Loucy (cell line): ENCODE results near the gene CABP4.

ENCODE experiments used
- H2AFZ ChIP-seq: fragments of 200-600 bp; sonication (generic); 2 replicates; pipeline ENCODE4 v1.6.0; 2016; ENCODE audit warnings: antibody characterized with exemption, mild to moderate bottlenecking, low read length, moderate library complexity
- H3F3A ChIP-seq: fragments of 200-600 bp; 2 replicates; pipeline ENCODE4 v1.6.0; 2016; ENCODE audit warnings: antibody characterized with exemption, low read depth, mild to moderate bottlenecking
- H3K27me3 ChIP-seq: fragments of 200-600 bp; sonication (generic); 2 replicates; pipeline ENCODE4 v1.6.1; 2014; ENCODE audit warnings: low read length, mild to moderate bottlenecking; ENCODE audit not compliant: insufficient read depth, poor library complexity, severe bottlenecking
- H3K36me3 ChIP-seq: fragments of 200-600 bp; sonication (generic); 2 replicates; pipeline ENCODE4 v1.6.1; 2016; ENCODE audit warnings: low read length; ENCODE audit not compliant: insufficient read depth
- H3K4me1 ChIP-seq: fragments of 200-600 bp; sonication (generic); 2 replicates; pipeline ENCODE4 v1.5.1; 2014; ENCODE audit warnings: low read length, mild to moderate bottlenecking; ENCODE audit not compliant: insufficient read depth, poor library complexity, severe bottlenecking
- H3K4me2 ChIP-seq: fragments of 200-600 bp; sonication (generic); 2 replicates; pipeline ENCODE4 v1.6.0; 2014; ENCODE audit warnings: antibody characterized with exemption, low read length, low read depth, mild to moderate bottlenecking; ENCODE audit not compliant: poor library complexity, severe bottlenecking
- H3K4me3 ChIP-seq: fragments of 200-600 bp; sonication (generic); 2 replicates; pipeline ENCODE4 v1.5.1; 2014; ENCODE audit warnings: low read length, mild to moderate bottlenecking, mixed read lengths; ENCODE audit not compliant: poor library complexity, severe bottlenecking
- H3K79me2 ChIP-seq: fragments of 200-600 bp; sonication (generic); 2 replicates; pipeline ENCODE4 v1.6.1; 2014; ENCODE audit warnings: low read length; ENCODE audit not compliant: insufficient read depth
- H3K9ac ChIP-seq: fragments of 200-600 bp; sonication (generic); 2 replicates; pipeline ENCODE4 v1.6.0; 2014; ENCODE audit warnings: mild to moderate bottlenecking, low read depth, low read length, moderate library complexity; ENCODE audit not compliant: poor library complexity, severe bottlenecking
- H3K9me2 ChIP-seq: fragments of 200-600 bp; sonication (generic); replicated peaks from 2 replicates; pipeline ENCODE4 v1.6.1; 2016; ENCODE audit warnings: low read depth, low read length, mixed read lengths
- H3K9me3 ChIP-seq: fragments of 200-600 bp; sonication (generic); 2 replicates; pipeline ENCODE4 v1.6.1; 2014; ENCODE audit warnings: mild to moderate bottlenecking, antibody characterized with exemption, low read length, low read depth; ENCODE audit not compliant: insufficient read depth
- H4K20me1 ChIP-seq: fragments of 200-600 bp; sonication (generic); 2 replicates; pipeline ENCODE4 v1.6.0; 2014; ENCODE audit warnings: antibody characterized with exemption, low read length, mild to moderate bottlenecking; ENCODE audit not compliant: insufficient read depth, poor library complexity, severe bottlenecking
- EZH2phosphoT487 ChIP-seq: fragments of 200-600 bp; IDR thresholded peaks from 2 replicates; pipeline ENCODE4 v1.6.1; 2018; ENCODE audit warnings: antibody characterized with exemption, mild to moderate bottlenecking, moderate library complexity, borderline replicate concordance
- TF ChIP-seq, protein P1 (sequence below): fragments of 200-600 bp; sonication (generic); conservative IDR thresholded peaks from 2 replicates; pipeline ENCODE4 v1.5.1; 2014; ENCODE audit warnings: mild to moderate bottlenecking, antibody characterized with exemption, low read length

CABP4 gene

GRCh38 chr11:67417425-67417824 lies 37.7 kb upstream of the CABP4 start:
- no peaks in the 10 kb centered on the region for H3K9me2 ChIP-seq
- H3K9ac ChIP-seq = peak overlapping the region; percentile 56
- H3F3A ChIP-seq = no peaks in the 10 kb centered on the region
- no peak for TF ChIP-seq EZH2phosphoT487
- TF ChIP-seq, protein P1, sequence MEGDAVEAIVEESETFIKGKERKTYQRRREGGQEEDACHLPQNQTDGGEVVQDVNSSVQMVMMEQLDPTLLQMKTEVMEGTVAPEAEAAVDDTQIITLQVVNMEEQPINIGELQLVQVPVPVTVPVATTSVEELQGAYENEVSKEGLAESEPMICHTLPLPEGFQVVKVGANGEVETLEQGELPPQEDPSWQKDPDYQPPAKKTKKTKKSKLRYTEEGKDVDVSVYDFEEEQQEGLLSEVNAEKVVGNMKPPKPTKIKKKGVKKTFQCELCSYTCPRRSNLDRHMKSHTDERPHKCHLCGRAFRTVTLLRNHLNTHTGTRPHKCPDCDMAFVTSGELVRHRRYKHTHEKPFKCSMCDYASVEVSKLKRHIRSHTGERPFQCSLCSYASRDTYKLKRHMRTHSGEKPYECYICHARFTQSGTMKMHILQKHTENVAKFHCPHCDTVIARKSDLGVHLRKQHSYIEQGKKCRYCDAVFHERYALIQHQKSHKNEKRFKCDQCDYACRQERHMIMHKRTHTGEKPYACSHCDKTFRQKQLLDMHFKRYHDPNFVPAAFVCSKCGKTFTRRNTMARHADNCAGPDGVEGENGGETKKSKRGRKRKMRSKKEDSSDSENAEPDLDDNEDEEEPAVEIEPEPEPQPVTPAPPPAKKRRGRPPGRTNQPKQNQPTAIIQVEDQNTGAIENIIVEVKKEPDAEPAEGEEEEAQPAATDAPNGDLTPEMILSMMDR = no peak
- no peaks in the 10 kb centered on the region for H3K36me3 ChIP-seq
- H3K27me3 ChIP-seq = no peaks in the 10 kb centered on the region
- H3K4me1 ChIP-seq = peaks cover 47% of the 10 kb centered on the region
- H3K4me3 ChIP-seq = peak overlapping the region; percentile 19
- H3K79me2 ChIP-seq = peaks cover 23% of the 10 kb centered on the region; the same call in 1 of the 2 replicates
- H3K4me2 ChIP-seq = peak overlapping the region; percentile 63
- no peaks in the 10 kb centered on the region for H3K9me3 ChIP-seq
- H2AFZ ChIP-seq = no peak overlapping the region
- H4K20me1 ChIP-seq = no peaks in the 10 kb centered on the region

- Histone ChIP-seq H3K9ac (peak overlapping the region; percentile 7), H3K36me3 (no peaks in the 10 kb centered on the region), H4K20me1 (no peaks in the 10 kb centered on the region), H3K4me1 (peaks cover 40% of the 10 kb centered on the region), H3F3A (no peaks in the 10 kb centered on the region), H3K4me3 (no peak overlapping the region), H3K27me3 (no peaks in the 10 kb centered on the region), H3K79me2 (peaks cover 23% of the 10 kb centered on the region; the same call in 1 of the 2 replicates), H2AFZ (no peak overlapping the region), H3K4me2 (peak overlapping the region; percentile 75), H3K9me2 (no peaks in the 10 kb centered on the region), H3K9me3 (no peaks in the 10 kb centered on the region)
- TF ChIP-seq, protein P1 = no peak
- TF ChIP-seq EZH2phosphoT487 = no peak
These were observed 36.5 kb upstream of the CABP4 start for GRCh38 chr11:67418476-67419281.

GRCh38 chr11:67419325-67420049 lies 35.7 kb upstream of the CABP4 start:
- H3K79me2 ChIP-seq = peaks cover 23% of the 10 kb centered on the region; the same call in 1 of the 2 replicates
- H3K4me1 ChIP-seq = peaks cover 44% of the 10 kb centered on the region
- H3K4me3 ChIP-seq = peak overlapping the region; percentile 74

More at GRCh38 chr11:67419325-67420049, 35.7 kb upstream of the CABP4 start:
- TF ChIP-seq, protein P1 = no peak
- no peak for TF ChIP-seq EZH2phosphoT487
- peak overlapping the region; percentile 75 for H3K4me2 ChIP-seq
- no peaks in the 10 kb centered on the region for H4K20me1 ChIP-seq
- no peaks in the 10 kb centered on the region for H3K9me2 ChIP-seq
- no peaks in the 10 kb centered on the region for H3F3A ChIP-seq
- H3K9ac ChIP-seq = peak overlapping the region; percentile 72
- H3K27me3 ChIP-seq = no peaks in the 10 kb centered on the region
- no peak overlapping the region for H2AFZ ChIP-seq
- H3K36me3 ChIP-seq = no peaks in the 10 kb centered on the region
- H3K9me3 ChIP-seq = no peaks in the 10 kb centered on the region
